ENCODE data around the gene DDX54. TPM values are rescaled to one million over a fixed set of nuclear protein-coding genes. Genes with fewer than 3 reads are reported as not detected.

The DDX54 gene
- total RNA-seq, 4 donors from 2014 or later = 36.0 to 66.5 (median 59.0) TPM

- DNase-seq = no peak
- no peaks in the 10 kb centered on the region for H3K9me3 ChIP-seq
- H3K4me3 ChIP-seq = no peak overlapping the region
- no peaks in the 10 kb centered on the region for H3K4me1 ChIP-seq
- intact Hi-C loops (cut with DNase I; ENCODE audit: low total_unique reads) = no loop called here
- H3K27me3 ChIP-seq = peaks cover under 1 to 4% of the 10 kb centered on the region in 2 donors
- H3K27ac ChIP-seq = no peak overlapping the region
- no peaks in the 10 kb centered on the region for H3K36me3 ChIP-seq
- TF ChIP-seq CTCF (IDR thresholded peaks at IDR 0.05) (no peak), POLR2A (IDR thresholded peaks at IDR 0.05) (no peak)
Observed at GRCh38 chr12:113146999-113147398, 38.3 kb downstream of the DDX54 start.

GRCh38 chr12:113145720-113146551, 39.3 kb downstream of the DDX54 start:
- Histone ChIP-seq H3K9me3 (no peaks in the 10 kb centered on the region), H3K27ac (no peak overlapping the region), H3K4me3 (no peak overlapping the region), H3K27me3 (no peaks in the 10 kb centered on the region), H3K36me3 (no peaks in the 10 kb centered on the region), H3K4me1 (no peaks in the 10 kb centered on the region)
- TF ChIP-seq POLR2A (IDR thresholded peaks at IDR 0.05) (no peak), CTCF (IDR thresholded peaks at IDR 0.05) (no peak)
- intact Hi-C loops (cut with DNase I; ENCODE audit: low total_unique reads) = no loop called here
- DNase-seq = no peak

- no peaks in the 10 kb centered on the region for H3K27me3 ChIP-seq
Observed at GRCh38 chr12:113144806-113145205, 40.5 kb downstream of the DDX54 start.

GRCh38 chr12:113143959-113144358, 41.3 kb downstream of the DDX54 start:
- H3K9me3 ChIP-seq = no peaks in the 10 kb centered on the region
- H3K4me1 ChIP-seq = no peaks in the 10 kb centered on the region
- TF ChIP-seq CTCF (IDR thresholded peaks at IDR 0.05) = no peak
- TF ChIP-seq POLR2A (IDR thresholded peaks at IDR 0.05) = no peak
- intact Hi-C loops (cut with DNase I; ENCODE audit: low total_unique reads) = no loop called here
- no peak for DNase-seq
- H3K4me3 ChIP-seq = no peak overlapping the region
- no peaks in the 10 kb centered on the region for H3K36me3 ChIP-seq
- no peaks in the 10 kb centered on the region for H3K27me3 ChIP-seq
- H3K27ac ChIP-seq = no peak overlapping the region

More at GRCh38 chr12:113144806-113145205, 40.5 kb downstream of the DDX54 start:
- no peak for DNase-seq
- Histone ChIP-seq H3K4me3 (no peak overlapping the region), H3K9me3 (no peaks in the 10 kb centered on the region), H3K4me1 (no peaks in the 10 kb centered on the region), H3K27ac (no peak overlapping the region), H3K36me3 (no peaks in the 10 kb centered on the region)
- intact Hi-C loops (cut with DNase I; ENCODE audit: low total_unique reads) = no loop called here
- TF ChIP-seq POLR2A (IDR thresholded peaks at IDR 0.05) (no peak), CTCF (IDR thresholded peaks at IDR 0.05) (no peak)

GRCh38 chr12:113142886-113143332, 42.4 kb downstream of the DDX54 start:
- H3K36me3 ChIP-seq = no peaks in the 10 kb centered on the region
- H3K4me3 ChIP-seq = no peak overlapping the region
- intact Hi-C loops (cut with DNase I; ENCODE audit: low total_unique reads) = no loop called here
- H3K4me1 ChIP-seq = no peaks in the 10 kb centered on the region
- no peak for TF ChIP-seq CTCF (IDR thresholded peaks at IDR 0.05)
- TF ChIP-seq POLR2A (IDR thresholded peaks at IDR 0.05) = no peak
- H3K9me3 ChIP-seq = no peaks in the 10 kb centered on the region
- H3K27me3 ChIP-seq = no peaks in the 10 kb centered on the region
- no peak overlapping the region for H3K27ac ChIP-seq
- no peak for DNase-seq
